Erythroblast (primary cell): Measurements from ENCODE around the gene CERS6.

Experiments used
- GATA1 ChIP-seq: IDR thresholded peaks from 2 replicates; pipeline ENCODE4 v1.6.1; 2011; ENCODE audit warnings: low read depth, mild to moderate bottlenecking, control low read depth, low read length, moderate library complexity
- POLR2A ChIP-seq: IDR thresholded peaks from 2 replicates; pipeline ENCODE4 v1.6.1; 2011; ENCODE audit warnings: mild to moderate bottlenecking, low read length

DNA sequence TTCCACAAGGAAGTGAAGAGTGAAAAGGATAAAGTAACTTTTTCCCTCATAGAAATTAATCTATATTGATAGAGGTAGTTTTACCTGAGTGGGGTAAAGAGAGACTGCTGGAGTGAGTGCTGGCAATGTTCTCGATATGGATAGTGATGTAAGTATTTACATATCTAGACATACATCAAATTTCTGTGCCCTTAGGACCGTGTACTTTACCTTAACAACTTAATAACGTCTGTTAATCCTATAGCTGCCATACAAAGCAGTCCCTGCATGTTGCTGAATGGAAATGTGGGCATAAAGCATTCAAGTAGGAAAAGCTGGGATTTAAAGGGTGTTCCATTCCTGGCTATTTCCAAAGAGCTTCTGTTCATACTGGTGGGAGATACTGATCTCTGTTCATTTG lies 184.0 kb downstream of the CERS6 start:
- TF ChIP-seq POLR2A = no peak
- TF ChIP-seq GATA1 = no peak
